K562 (cell line): ENCODE data around the gene CLCN1. TPM values are rescaled to one million over a fixed set of nuclear protein-coding genes. Genes with fewer than 3 reads are reported as not detected.

Source experiments
- EP400 ChIP-seq: fragments of 450-650 bp; IDR thresholded peaks from 2 replicates; pipeline ENCODE4 v1.6.1; 2017; ENCODE audit warnings: antibody characterized with exemption, mild to moderate bottlenecking, moderate library complexity
- HMG20A ChIP-seq: fragments of 450-650 bp; formaldehyde crosslinking; conservative IDR thresholded peaks from 2 replicates; pipeline ENCODE4 v1.4.0; 2020; ENCODE audit warnings: mild to moderate bottlenecking, mixed read lengths
- L3MBTL2 ChIP-seq: fragments of 450-650 bp; IDR thresholded peaks from 2 replicates; pipeline ENCODE4 v1.6.1; 2016; ENCODE audit warnings: mild to moderate bottlenecking, moderate library complexity
- NFRKB ChIP-seq: fragments of 450-650 bp; IDR thresholded peaks from 2 replicates; pipeline ENCODE4 v1.6.1; 2016; ENCODE audit warnings: low read depth
- PML ChIP-seq: IDR thresholded peaks from 2 replicates; pipeline ENCODE4 v1.6.1; 2012; ENCODE audit warnings: low read length, inconsistent platforms
- POLR2B ChIP-seq: fragments of 450-650 bp; IDR thresholded peaks from 2 replicates; pipeline ENCODE4 v1.6.1; 2018; ENCODE audit warnings: low read depth; ENCODE audit not compliant: partially characterized antibody
- POLR3G ChIP-seq: IDR thresholded peaks from 2 replicates; pipeline ENCODE4 v1.6.1; 2011; ENCODE audit not compliant: insufficient read length, insufficient replicate concordance; ENCODE audit errors: extremely low read depth
- RB1 ChIP-seq: fragments of 450-650 bp; IDR thresholded peaks from 2 replicates; pipeline ENCODE4 v1.6.1; 2017; ENCODE audit warnings: low read depth, mild to moderate bottlenecking
- STAT5A ChIP-seq: IDR thresholded peaks from 2 replicates; pipeline ENCODE4 v1.6.1; 2012; ENCODE audit warnings: low read length, inconsistent platforms, borderline replicate concordance
- TAF15 ChIP-seq: fragments of 200-400 bp; formaldehyde crosslinking; IDR thresholded peaks from 2 replicates; pipeline ENCODE4 v1.6.1; 2017; ENCODE audit warnings: mild to moderate bottlenecking, low read depth, low read length, moderate library complexity
- YY1 ChIP-seq, 3 experiments: IDR thresholded peaks; 2 replicates each; pipeline ENCODE4 v1.6.1; 2011; ENCODE audit warnings: low read length in 2 of 3, mild to moderate bottlenecking in 2 of 3, moderate library complexity in 2 of 3, borderline replicate concordance in 1 of 3, control low read depth in 1 of 3, low read depth in 1 of 3; ENCODE audit not compliant: insufficient read depth in 3 of 3, insufficient replicate concordance in 2 of 3, control insufficient read depth in 1 of 3, insufficient read length in 1 of 3; ENCODE audit errors: extremely low read depth in 1 of 3
- ZBTB17 ChIP-seq: fragments of 450-650 bp; formaldehyde crosslinking; IDR thresholded peaks from 2 replicates; pipeline ENCODE4 v1.4.0; 2020; ENCODE audit warnings: mild to moderate bottlenecking
- ZNF239 ChIP-seq: fragments of 250-450 bp; sonication (Bioruptor Pico); IDR thresholded peaks from 2 replicates; pipeline ENCODE4 v1.4.0; 2020; ENCODE audit warnings: mild to moderate bottlenecking
- ZNF561 ChIP-seq: fragments of 450-650 bp; formaldehyde crosslinking; conservative IDR thresholded peaks from 2 replicates; pipeline ENCODE4 v1.4.0; 2020; ENCODE audit warnings: mild to moderate bottlenecking, moderate library complexity
- polyA plus RNA-seq, 8 experiments: library from polyadenylated mRNA; depleted of rRNA in 4 of 8; stranded (reverse) in 5 of 8; unstranded in 3 of 8; fragments of >200 nt; fragmentation: Nextera tagmentation in 2 of 8; fragmentation: Illumina TruSeq in 1 of 8; extraction: Ambion mirVana in 2 of 8; extraction: Trizol in 1 of 8; gene quantifications; 2 replicates each; pipeline versions ENCODE4 v1.2.1 to v1.2.3, GENCODE V29; 2011 to 2014; ENCODE audit warnings: inconsistent platforms in 1 of 8, missing spikeins in 1 of 8
- total RNA-seq, 7 experiments: library from RNA; depleted of rRNA in 6 of 7; stranded (reverse); fragments of >200 nt in 6 of 7; fragmentation: Illumina TruSeq in 2 of 7; extraction: Trizol in 2 of 7; gene quantifications; 2 replicates each; pipeline versions ENCODE4 v1.2.1 to v1.2.3, GENCODE V29; 2011 to 2021; ENCODE audit warnings: low replicate concordance in 1 of 7
- TF ChIP-seq, protein P1 (sequence below), 2 experiments: fragments of 200-800 bp in 1 of 2; sonication (Bioruptor generic) in 1 of 2; sonication (generic) in 1 of 2; formaldehyde crosslinking in 1 of 2; IDR thresholded peaks in 1 of 2; conservative IDR thresholded peaks in 1 of 2; 2 replicates each; pipeline versions ENCODE4 v1.5.0 to v1.6.1; 2016 to 2020; ENCODE audit warnings: missing compliant biosample characterization in 1 of 2, missing genetic modification characterization in 1 of 2, missing genetic modification reagents in 1 of 2
- TF ChIP-seq, protein P2 (sequence below): sonication (generic); formaldehyde crosslinking; IDR thresholded peaks from 2 replicates; pipeline ENCODE4 v1.9.0; 2022; ENCODE audit warnings: mild to moderate bottlenecking, missing genetic modification reagents
- TF ChIP-seq, protein P3 (sequence below): fragments of 250-450 bp; sonication (Bioruptor Pico); IDR thresholded peaks from 2 replicates; pipeline ENCODE4 v1.4.0; 2020; ENCODE audit warnings: mild to moderate bottlenecking
- TF ChIP-seq, protein P4 (sequence below): sonication (generic); formaldehyde crosslinking; IDR thresholded peaks from 2 replicates; pipeline ENCODE4 v1.4.0; 2020; ENCODE audit warnings: mild to moderate bottlenecking, missing genetic modification reagents
- TF ChIP-seq, protein P5 (sequence below): fragments of 450-650 bp; formaldehyde crosslinking; IDR thresholded peaks from 2 replicates; pipeline ENCODE4 v1.4.0; 2022; ENCODE audit warnings: missing genetic modification characterization

CLCN1 gene
- total and polyA plus RNA-seq, 9 of the 15 experiments (the other 6 are each of a cell fraction or from before 2014, with no cell fraction given) = 0.01 to 0.11 (median 0.04) TPM; not detected in 4

DNA sequence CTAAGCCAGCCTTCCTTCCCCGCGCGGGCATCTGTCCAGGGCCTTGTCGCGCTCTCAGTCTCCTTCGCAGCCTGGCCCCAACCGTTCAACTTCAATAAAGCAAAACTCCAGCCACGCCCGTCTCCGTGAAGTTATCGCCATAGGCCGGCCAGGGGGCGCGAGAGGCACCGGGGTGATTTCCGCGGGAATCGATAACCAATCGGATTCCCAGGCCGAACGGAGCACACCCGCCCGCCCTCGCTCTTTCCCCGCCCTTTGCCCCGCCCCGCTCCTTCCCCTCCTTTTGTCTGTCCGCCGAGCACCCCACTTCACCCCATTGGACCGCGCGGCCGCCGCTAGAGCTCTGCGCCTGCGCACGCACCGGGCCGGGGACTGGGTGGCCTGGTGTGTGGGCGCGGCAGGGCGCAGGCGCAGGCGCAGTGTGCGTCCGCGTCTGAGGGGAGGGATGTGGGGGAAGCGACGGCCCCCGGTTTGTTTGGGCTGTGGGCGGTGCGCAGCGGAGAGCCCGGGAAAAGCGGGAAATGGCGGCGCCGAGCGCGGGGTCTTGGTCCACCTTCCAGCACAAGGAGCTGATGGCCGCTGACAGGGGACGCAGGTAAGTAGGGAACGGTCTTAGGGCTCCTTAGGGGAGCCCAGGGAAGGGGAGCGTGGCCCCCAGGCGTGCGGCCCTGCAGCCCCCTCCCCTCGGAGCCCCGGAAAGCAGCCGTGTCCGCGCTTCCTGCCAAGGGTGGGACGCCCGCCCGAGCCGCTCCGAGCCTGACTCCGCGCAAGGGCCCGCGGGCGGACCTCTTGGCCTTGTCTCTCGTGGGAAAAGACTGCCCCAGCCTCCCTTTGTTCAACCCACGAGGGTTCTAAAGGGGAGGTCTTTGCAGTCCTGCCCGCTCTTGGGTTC, 27.7 kb upstream of the CLCN1 start, which contains the start of gene CASP2 (continued):
- TF ChIP-seq, protein P1, sequence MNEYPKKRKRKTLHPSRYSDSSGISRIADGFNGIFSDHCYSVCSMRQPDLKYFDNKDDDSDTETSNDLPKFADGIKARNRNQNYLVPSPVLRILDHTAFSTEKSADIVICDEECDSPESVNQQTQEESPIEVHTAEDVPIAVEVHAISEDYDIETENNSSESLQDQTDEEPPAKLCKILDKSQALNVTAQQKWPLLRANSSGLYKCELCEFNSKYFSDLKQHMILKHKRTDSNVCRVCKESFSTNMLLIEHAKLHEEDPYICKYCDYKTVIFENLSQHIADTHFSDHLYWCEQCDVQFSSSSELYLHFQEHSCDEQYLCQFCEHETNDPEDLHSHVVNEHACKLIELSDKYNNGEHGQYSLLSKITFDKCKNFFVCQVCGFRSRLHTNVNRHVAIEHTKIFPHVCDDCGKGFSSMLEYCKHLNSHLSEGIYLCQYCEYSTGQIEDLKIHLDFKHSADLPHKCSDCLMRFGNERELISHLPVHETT (CRISPR knock-in tag; conservative IDR thresholded peaks at IDR 0.05 in 1 of 2, IDR thresholded peaks at IDR 0.05 in 1 of 2) = peak in 1 of 2 experiments; percentile 90; a peak in 2 of 4 replicates
- TF ChIP-seq PML (peak; percentile 89), RB1 (peak; percentile 95), EP400 (peak; percentile 92), ZBTB17 (CRISPR knock-in tag) (no peak), ZNF239 (no peak), HMG20A (CRISPR knock-in tag) (no peak), POLR2B (peak; percentile 98), STAT5A (no peak; the same call in 1 of the 2 replicates), TAF15 (no peak), NFRKB (peak; percentile 85), POLR3G (no peak), YY1 (IDR thresholded peaks at IDR 0.05; ENCODE audit: borderline replicate concordance in 1 of 3, control insufficient read depth in 1 of 3, extremely low read depth in 1 of 3, insufficient read depth in 3 of 3, insufficient read length in 1 of 3, insufficient replicate concordance in 2 of 3, low read depth in 1 of 3, low read length in 2 of 3) (peak; percentile 79 to 97 (median 92)), L3MBTL2 (peak; percentile 100), ZNF561 (CRISPR knock-in tag) (no peak)
- TF ChIP-seq, protein P2, sequence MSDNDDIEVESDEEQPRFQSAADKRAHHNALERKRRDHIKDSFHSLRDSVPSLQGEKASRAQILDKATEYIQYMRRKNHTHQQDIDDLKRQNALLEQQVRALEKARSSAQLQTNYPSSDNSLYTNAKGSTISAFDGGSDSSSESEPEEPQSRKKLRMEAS (CRISPR knock-in tag) = peak; percentile 100
- TF ChIP-seq, protein P3, sequence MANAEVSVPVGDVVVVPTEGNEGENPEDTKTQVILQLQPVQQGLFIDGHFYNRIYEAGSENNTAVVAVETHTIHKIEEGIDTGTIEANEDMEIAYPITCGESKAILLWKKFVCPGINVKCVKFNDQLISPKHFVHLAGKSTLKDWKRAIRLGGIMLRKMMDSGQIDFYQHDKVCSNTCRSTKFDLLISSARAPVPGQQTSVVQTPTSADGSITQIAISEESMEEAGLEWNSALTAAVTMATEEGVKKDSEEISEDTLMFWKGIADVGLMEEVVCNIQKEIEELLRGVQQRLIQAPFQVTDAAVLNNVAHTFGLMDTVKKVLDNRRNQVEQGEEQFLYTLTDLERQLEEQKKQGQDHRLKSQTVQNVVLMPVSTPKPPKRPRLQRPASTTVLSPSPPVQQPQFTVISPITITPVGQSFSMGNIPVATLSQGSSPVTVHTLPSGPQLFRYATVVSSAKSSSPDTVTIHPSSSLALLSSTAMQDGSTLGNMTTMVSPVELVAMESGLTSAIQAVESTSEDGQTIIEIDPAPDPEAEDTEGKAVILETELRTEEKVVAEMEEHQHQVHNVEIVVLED (CRISPR knock-in tag) = peak; percentile 79
- TF ChIP-seq, protein P4, sequence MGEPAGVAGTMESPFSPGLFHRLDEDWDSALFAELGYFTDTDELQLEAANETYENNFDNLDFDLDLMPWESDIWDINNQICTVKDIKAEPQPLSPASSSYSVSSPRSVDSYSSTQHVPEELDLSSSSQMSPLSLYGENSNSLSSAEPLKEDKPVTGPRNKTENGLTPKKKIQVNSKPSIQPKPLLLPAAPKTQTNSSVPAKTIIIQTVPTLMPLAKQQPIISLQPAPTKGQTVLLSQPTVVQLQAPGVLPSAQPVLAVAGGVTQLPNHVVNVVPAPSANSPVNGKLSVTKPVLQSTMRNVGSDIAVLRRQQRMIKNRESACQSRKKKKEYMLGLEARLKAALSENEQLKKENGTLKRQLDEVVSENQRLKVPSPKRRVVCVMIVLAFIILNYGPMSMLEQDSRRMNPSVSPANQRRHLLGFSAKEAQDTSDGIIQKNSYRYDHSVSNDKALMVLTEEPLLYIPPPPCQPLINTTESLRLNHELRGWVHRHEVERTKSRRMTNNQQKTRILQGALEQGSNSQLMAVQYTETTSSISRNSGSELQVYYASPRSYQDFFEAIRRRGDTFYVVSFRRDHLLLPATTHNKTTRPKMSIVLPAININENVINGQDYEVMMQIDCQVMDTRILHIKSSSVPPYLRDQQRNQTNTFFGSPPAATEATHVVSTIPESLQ = peak; percentile 91; the same call in 1 of the 2 replicates
- TF ChIP-seq, protein P5, sequence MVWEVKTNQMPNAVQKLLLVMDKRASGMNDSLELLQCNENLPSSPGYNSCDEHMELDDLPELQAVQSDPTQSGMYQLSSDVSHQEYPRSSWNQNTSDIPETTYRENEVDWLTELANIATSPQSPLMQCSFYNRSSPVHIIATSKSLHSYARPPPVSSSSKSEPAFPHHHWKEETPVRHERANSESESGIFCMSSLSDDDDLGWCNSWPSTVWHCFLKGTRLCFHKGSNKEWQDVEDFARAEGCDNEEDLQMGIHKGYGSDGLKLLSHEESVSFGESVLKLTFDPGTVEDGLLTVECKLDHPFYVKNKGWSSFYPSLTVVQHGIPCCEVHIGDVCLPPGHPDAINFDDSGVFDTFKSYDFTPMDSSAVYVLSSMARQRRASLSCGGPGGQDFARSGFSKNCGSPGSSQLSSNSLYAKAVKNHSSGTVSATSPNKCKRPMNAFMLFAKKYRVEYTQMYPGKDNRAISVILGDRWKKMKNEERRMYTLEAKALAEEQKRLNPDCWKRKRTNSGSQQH = peak; percentile 47; the same call in 1 of the 2 replicates
